ENCODE measurements around the gene CSGALNACT2. TPM values are rescaled to one million over a fixed set of nuclear protein-coding genes. Genes with fewer than 3 reads are reported as not detected.

The CSGALNACT2 gene
- polyA plus RNA-seq, 4 donors, result 2.5 to 13.4 (median 4.8) TPM

DNA sequence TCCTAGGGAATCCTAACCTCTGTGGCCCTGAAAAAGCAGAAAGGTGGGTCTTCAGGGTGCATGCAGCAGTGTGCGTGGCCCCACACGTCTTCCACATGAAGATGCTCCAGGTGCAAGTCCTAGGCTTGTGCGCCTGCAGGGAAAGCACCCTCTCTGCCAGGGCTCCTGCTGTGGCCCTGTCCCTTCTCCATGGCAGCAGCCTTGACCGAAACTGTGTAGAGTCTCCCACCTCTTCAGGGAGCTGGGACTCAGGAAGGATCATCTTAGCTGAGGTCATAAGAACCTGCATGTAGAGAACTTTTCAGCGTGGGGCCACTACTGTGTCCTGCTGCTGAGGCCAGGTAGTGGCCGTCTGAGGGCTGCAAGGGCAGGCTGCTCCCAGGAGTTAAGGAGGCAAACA is 6.3 kb upstream of the CSGALNACT2 start:
- DNase-seq (no peak), FAIRE-seq (no peak)
- 85 to 90% (median 89%) methylated on average over 6 of the region's 6 CpGs for WGBS, 3 donors
- H3K4me1 ChIP-seq (ENCODE audit: control insufficient read depth in 3 of 3, insufficient read depth in 2 of 3, low read depth in 1 of 3, low read length in 2 of 3), result peaks cover 0 to 4% (median 0%) of the 10 kb centered on the region in 3 donors
- H3K27me3 ChIP-seq (ENCODE audit: control insufficient read depth in 3 of 3, insufficient read depth in 3 of 3, low read length in 3 of 3), result no peaks in the 10 kb centered on the region
- H3K27ac ChIP-seq (ENCODE audit: low read depth in 1 of 3, low read length in 2 of 3), result no peak overlapping the region
- H3K9me3 ChIP-seq (ENCODE audit: control insufficient read depth in 2 of 2, insufficient read depth in 1 of 2, low read depth in 1 of 2, low read length in 1 of 2), result no peaks in the 10 kb centered on the region
- H3K36me3 ChIP-seq (ENCODE audit: control insufficient read depth in 3 of 3, insufficient read depth in 2 of 3, low read depth in 1 of 3, low read length in 3 of 3), result no peaks in the 10 kb centered on the region
- no peak overlapping the region for H3K4me3 ChIP-seq (ENCODE audit: low read depth in 1 of 3, low read length in 3 of 3)

GRCh38 chr10:43132867-43133787 is 5.1 kb upstream of the CSGALNACT2 start:
- no peak for FAIRE-seq
- H3K4me3 ChIP-seq (ENCODE audit: low read depth in 1 of 3, low read length in 3 of 3), result no peak overlapping the region
- H3K27me3 ChIP-seq (ENCODE audit: control insufficient read depth in 3 of 3, insufficient read depth in 3 of 3, low read length in 3 of 3), result no peaks in the 10 kb centered on the region
- WGBS, 3 donors, result 78 to 91% (median 82%) methylated on average over 3 of the region's 3 CpGs
- H3K4me1 ChIP-seq (ENCODE audit: control insufficient read depth in 3 of 3, insufficient read depth in 2 of 3, low read depth in 1 of 3, low read length in 2 of 3), result peaks cover 0 to 4% (median 0%) of the 10 kb centered on the region in 3 donors
- no peaks in the 10 kb centered on the region for H3K36me3 ChIP-seq (ENCODE audit: control insufficient read depth in 3 of 3, insufficient read depth in 2 of 3, low read depth in 1 of 3, low read length in 3 of 3)
- no peak overlapping the region for H3K27ac ChIP-seq (ENCODE audit: low read depth in 1 of 3, low read length in 2 of 3)
- H3K9me3 ChIP-seq (ENCODE audit: control insufficient read depth in 2 of 2, insufficient read depth in 1 of 2, low read depth in 1 of 2, low read length in 1 of 2), result no peaks in the 10 kb centered on the region
- no peak for DNase-seq

DNA sequence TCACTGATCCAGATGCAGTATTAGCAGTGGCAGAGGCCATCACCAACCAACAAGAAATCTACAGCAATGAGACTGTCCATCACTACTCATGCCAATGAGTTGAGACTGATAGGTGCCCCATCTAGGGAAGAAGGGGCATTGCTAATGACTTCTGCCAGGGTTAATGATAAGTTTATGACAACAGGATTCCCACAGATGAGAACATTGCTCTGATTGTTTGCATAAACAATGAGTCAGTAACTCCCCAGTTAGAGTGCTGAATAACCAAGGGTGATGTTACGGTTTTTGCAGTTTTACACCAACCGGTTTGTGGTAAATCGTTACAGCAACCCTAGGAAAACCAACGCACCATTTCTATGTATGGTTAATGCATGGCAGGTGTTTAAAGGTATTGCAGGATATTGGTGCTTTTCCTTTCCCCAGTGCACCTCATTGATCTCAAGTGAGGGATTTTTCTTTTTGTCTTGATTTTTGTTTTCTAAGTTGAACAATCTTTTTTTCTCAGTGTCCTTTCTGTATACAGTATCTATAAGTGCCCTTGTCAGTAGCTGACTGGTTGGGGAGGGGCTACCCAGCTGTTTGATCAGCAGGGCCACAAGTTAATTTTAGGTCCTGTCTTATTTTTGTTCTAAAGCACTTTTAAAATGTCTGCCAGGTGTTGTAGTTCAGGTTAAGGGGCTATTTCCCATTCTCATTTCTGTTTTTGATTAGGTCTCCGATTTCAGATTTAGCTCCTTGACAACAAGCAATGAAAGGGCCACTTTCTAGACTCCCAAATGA is 3.9 kb upstream of the CSGALNACT2 start:
- peaks cover 0 to 4% (median 0%) of the 10 kb centered on the region in 3 donors for H3K4me1 ChIP-seq (ENCODE audit: control insufficient read depth in 3 of 3, insufficient read depth in 2 of 3, low read depth in 1 of 3, low read length in 2 of 3)
- FAIRE-seq, result no peak
- no peak overlapping the region for H3K4me3 ChIP-seq (ENCODE audit: low read depth in 1 of 3, low read length in 3 of 3)
- H3K9me3 ChIP-seq (ENCODE audit: control insufficient read depth in 2 of 2, insufficient read depth in 1 of 2, low read depth in 1 of 2, low read length in 1 of 2), result no peaks in the 10 kb centered on the region
- no peaks in the 10 kb centered on the region for H3K27me3 ChIP-seq (ENCODE audit: control insufficient read depth in 3 of 3, insufficient read depth in 3 of 3, low read length in 3 of 3)
- no peak for DNase-seq
- no peaks in the 10 kb centered on the region for H3K36me3 ChIP-seq (ENCODE audit: control insufficient read depth in 3 of 3, insufficient read depth in 2 of 3, low read depth in 1 of 3, low read length in 3 of 3)
- 85 to 91% (median 87%) methylated on average over 5 of the region's 5 CpGs for WGBS, 3 donors
- no peak overlapping the region for H3K27ac ChIP-seq (ENCODE audit: low read depth in 1 of 3, low read length in 2 of 3)

- 85 to 97% (median 96%) methylated on average over 5 of the region's 5 CpGs for WGBS, 3 donors
- H3K27me3 ChIP-seq (ENCODE audit: control insufficient read depth in 3 of 3, insufficient read depth in 3 of 3, low read length in 3 of 3), result no peaks in the 10 kb centered on the region
These were observed 3.2 kb upstream of the CSGALNACT2 start for GRCh38 chr10:43135064-43135463.

GRCh38 chr10:43135656-43136055 is 2.6 kb upstream of the CSGALNACT2 start:
- H3K27me3 ChIP-seq (ENCODE audit: control insufficient read depth in 3 of 3, insufficient read depth in 3 of 3, low read length in 3 of 3), result no peaks in the 10 kb centered on the region
- H3K27ac ChIP-seq (ENCODE audit: low read depth in 1 of 3, low read length in 2 of 3), result no peak overlapping the region
- DNase-seq (no peak), FAIRE-seq (no peak)
- no peaks in the 10 kb centered on the region for H3K36me3 ChIP-seq (ENCODE audit: control insufficient read depth in 3 of 3, insufficient read depth in 2 of 3, low read depth in 1 of 3, low read length in 3 of 3)
- H3K4me3 ChIP-seq (ENCODE audit: low read depth in 1 of 3, low read length in 3 of 3), result no peak overlapping the region
- 84 to 95% (median 93%) methylated on average over 2 of the region's 2 CpGs for WGBS, 3 donors
- H3K9me3 ChIP-seq (ENCODE audit: control insufficient read depth in 2 of 2, insufficient read depth in 1 of 2, low read depth in 1 of 2, low read length in 1 of 2), result no peaks in the 10 kb centered on the region
- peaks cover 0 to 5% (median 4%) of the 10 kb centered on the region in 3 donors for H3K4me1 ChIP-seq (ENCODE audit: control insufficient read depth in 3 of 3, insufficient read depth in 2 of 3, low read depth in 1 of 3, low read length in 2 of 3)

More at GRCh38 chr10:43135064-43135463, 3.2 kb upstream of the CSGALNACT2 start:
- no peaks in the 10 kb centered on the region for H3K9me3 ChIP-seq (ENCODE audit: control insufficient read depth in 2 of 2, insufficient read depth in 1 of 2, low read depth in 1 of 2, low read length in 1 of 2)
- peaks cover 0 to 4% (median 4%) of the 10 kb centered on the region in 3 donors for H3K4me1 ChIP-seq (ENCODE audit: control insufficient read depth in 3 of 3, insufficient read depth in 2 of 3, low read depth in 1 of 3, low read length in 2 of 3)
- no peak overlapping the region for H3K4me3 ChIP-seq (ENCODE audit: low read depth in 1 of 3, low read length in 3 of 3)
- DNase-seq, result no peak
- no peaks in the 10 kb centered on the region for H3K36me3 ChIP-seq (ENCODE audit: control insufficient read depth in 3 of 3, insufficient read depth in 2 of 3, low read depth in 1 of 3, low read length in 3 of 3)
- no peak overlapping the region for H3K27ac ChIP-seq (ENCODE audit: low read depth in 1 of 3, low read length in 2 of 3)
- no peak for FAIRE-seq

GRCh38 chr10:43136432-43136831 is 1.8 kb upstream of the CSGALNACT2 start:
- peaks cover 0 to 5% (median 4%) of the 10 kb centered on the region in 3 donors for H3K4me1 ChIP-seq (ENCODE audit: control insufficient read depth in 3 of 3, insufficient read depth in 2 of 3, low read depth in 1 of 3, low read length in 2 of 3)
- 97% methylated on average over 5 of the region's 5 CpGs for WGBS, 3 donors
- H3K27me3 ChIP-seq (ENCODE audit: control insufficient read depth in 3 of 3, insufficient read depth in 3 of 3, low read length in 3 of 3), result no peaks in the 10 kb centered on the region
- H3K27ac ChIP-seq (ENCODE audit: low read depth in 1 of 3, low read length in 2 of 3), result no peak overlapping the region
- no peak overlapping the region for H3K4me3 ChIP-seq (ENCODE audit: low read depth in 1 of 3, low read length in 3 of 3)
- no peaks in the 10 kb centered on the region for H3K9me3 ChIP-seq (ENCODE audit: control insufficient read depth in 2 of 2, insufficient read depth in 1 of 2, low read depth in 1 of 2, low read length in 1 of 2)
- FAIRE-seq, result no peak
- H3K36me3 ChIP-seq (ENCODE audit: control insufficient read depth in 3 of 3, insufficient read depth in 2 of 3, low read depth in 1 of 3, low read length in 3 of 3), result no peaks in the 10 kb centered on the region
- no peak for DNase-seq

DNA sequence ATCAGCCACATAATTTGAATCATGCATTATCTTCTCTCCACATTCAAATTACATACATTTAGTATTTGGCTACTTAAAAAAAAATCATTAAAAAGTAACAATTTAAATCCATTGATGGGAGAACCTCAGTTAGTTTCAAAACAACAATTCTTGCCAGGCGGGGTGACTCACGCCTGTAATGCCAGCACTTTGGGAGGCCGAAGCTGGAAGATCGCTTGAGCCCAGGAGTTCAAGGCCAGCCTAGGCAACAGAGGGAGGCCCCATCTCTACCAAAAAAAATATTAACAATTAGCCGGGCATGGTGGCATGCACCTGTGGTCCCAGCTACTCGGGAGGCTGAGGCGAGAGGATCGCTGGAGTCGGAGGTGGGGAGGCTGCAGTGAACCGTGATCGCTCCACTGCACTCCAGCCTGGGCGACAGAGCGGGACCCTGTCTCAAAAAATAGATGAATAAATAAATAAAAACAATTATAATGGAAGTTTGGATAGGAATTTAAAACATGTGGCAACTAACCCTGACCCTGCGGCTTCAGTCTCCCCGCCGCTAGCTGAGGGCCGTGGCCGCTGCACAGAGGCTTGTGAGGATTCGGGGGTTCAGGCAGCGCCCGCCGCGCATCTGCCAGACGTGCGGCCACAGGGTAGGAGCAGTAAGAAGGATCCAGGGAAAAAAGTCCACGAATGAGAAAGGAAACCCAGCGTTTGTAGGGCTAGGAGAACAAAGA is 1.1 kb upstream of the CSGALNACT2 start:
- Histone ChIP-seq H3K4me3 (ENCODE audit: low read depth in 1 of 3, low read length in 3 of 3) (peak overlapping the region; percentile 68 to 99 (median 96)), H3K27me3 (ENCODE audit: control insufficient read depth in 3 of 3, insufficient read depth in 3 of 3, low read length in 3 of 3) (no peaks in the 10 kb centered on the region), H3K4me1 (ENCODE audit: control insufficient read depth in 3 of 3, insufficient read depth in 2 of 3, low read depth in 1 of 3, low read length in 2 of 3) (peaks cover 0 to 5% (median 0%) of the 10 kb centered on the region in 3 donors), H3K9me3 (ENCODE audit: control insufficient read depth in 2 of 2, insufficient read depth in 1 of 2, low read depth in 1 of 2, low read length in 1 of 2) (no peaks in the 10 kb centered on the region), H3K36me3 (ENCODE audit: control insufficient read depth in 3 of 3, insufficient read depth in 2 of 3, low read depth in 1 of 3, low read length in 3 of 3) (no peaks in the 10 kb centered on the region), H3K27ac (ENCODE audit: low read depth in 1 of 3, low read length in 2 of 3) (peak overlapping the region in 2 of 3 donors; percentile 84 to 98)
- DNase-seq (no peak), FAIRE-seq (no peak)
- 35 to 45% (median 43%) methylated on average over 27 of the region's 27 CpGs for WGBS, 3 donors

DNA sequence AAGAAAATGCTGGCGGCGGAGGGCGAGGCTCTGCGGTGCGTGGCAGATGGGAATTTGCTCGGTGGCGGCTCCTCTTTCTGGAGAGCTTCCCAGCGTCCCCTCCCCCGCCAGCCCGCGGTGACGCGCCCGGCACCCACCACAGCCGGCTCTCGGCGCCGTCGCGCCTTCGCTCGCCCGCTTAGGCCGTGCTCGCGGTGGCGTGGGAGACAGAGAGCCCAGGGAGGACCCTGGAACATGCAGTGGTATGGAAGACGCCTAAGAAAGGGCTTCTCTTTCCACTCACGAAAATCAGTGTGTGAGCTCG is 576 bp upstream of the CSGALNACT2 start:
- Histone ChIP-seq H3K4me3 (ENCODE audit: low read depth in 1 of 3, low read length in 3 of 3) (peak overlapping the region; percentile 68 to 99 (median 96)), H3K36me3 (ENCODE audit: control insufficient read depth in 3 of 3, insufficient read depth in 2 of 3, low read depth in 1 of 3, low read length in 3 of 3) (no peaks in the 10 kb centered on the region), H3K4me1 (ENCODE audit: control insufficient read depth in 3 of 3, insufficient read depth in 2 of 3, low read depth in 1 of 3, low read length in 2 of 3) (peaks cover 0 to 5% (median 0%) of the 10 kb centered on the region in 3 donors), H3K9me3 (ENCODE audit: control insufficient read depth in 2 of 2, insufficient read depth in 1 of 2, low read depth in 1 of 2, low read length in 1 of 2) (no peaks in the 10 kb centered on the region), H3K27ac (ENCODE audit: low read depth in 1 of 3, low read length in 2 of 3) (peak overlapping the region; percentile 36 to 98 (median 84)), H3K27me3 (ENCODE audit: control insufficient read depth in 3 of 3, insufficient read depth in 3 of 3, low read length in 3 of 3) (no peaks in the 10 kb centered on the region)
- DNase-seq (peak in 1 of 2 donors; percentile 82), FAIRE-seq (no peak)
- 0 to 1% (median 1%) methylated on average over 18 to 30 of the region's 30 CpGs for WGBS, 3 donors
